Skeletal muscle satellite cell (primary cell): Measurements from ENCODE around the gene ASIC4.

Experiments
- H3K27me3 ChIP-seq: 2 replicates; pipeline ENCODE4 v1.7.0; 2013; ENCODE audit warnings: low read length; ENCODE audit not compliant: control insufficient read depth, insufficient read depth
- H3K36me3 ChIP-seq: 2 replicates; pipeline ENCODE4 v1.7.0; 2013; ENCODE audit warnings: mild to moderate bottlenecking, control low read depth, low read length; ENCODE audit not compliant: insufficient read depth
- H3K4me1 ChIP-seq: 2 replicates; pipeline ENCODE4 v1.7.0; 2013; ENCODE audit warnings: low read length; ENCODE audit not compliant: control insufficient read depth, insufficient read depth
- H3K4me2 ChIP-seq: 2 replicates; pipeline ENCODE4 v1.7.0; 2013; ENCODE audit warnings: mild to moderate bottlenecking, low read length
- H3K4me3 ChIP-seq: 2 replicates; pipeline ENCODE4 v1.7.0; 2013; ENCODE audit warnings: low read length
- H3K9ac ChIP-seq: 2 replicates; pipeline ENCODE4 v1.7.0; 2013; ENCODE audit warnings: mild to moderate bottlenecking, low read depth, low read length, moderate library complexity
- H3K9me3 ChIP-seq: replicated peaks from 2 replicates; pipeline ENCODE4 v1.7.0; 2013; ENCODE audit warnings: mild to moderate bottlenecking, control low read depth, low read length

Gene ASIC4

GRCh38 chr2:219474285-219475060 is 39.8 kb upstream of the ASIC4 start:
- Histone ChIP-seq H3K9me3 (no peaks in the 10 kb centered on the region), H3K36me3 (peaks cover 2% of the 10 kb centered on the region), H3K9ac (no peak overlapping the region), H3K4me2 (no peak overlapping the region), H3K27me3 (no peaks in the 10 kb centered on the region), H3K4me3 (no peak overlapping the region), H3K4me1 (peaks cover 5% of the 10 kb centered on the region)

GRCh38 chr2:219475278-219475677 is 39.0 kb upstream of the ASIC4 start:
- H3K9me3 ChIP-seq, result no peaks in the 10 kb centered on the region
- no peaks in the 10 kb centered on the region for H3K4me1 ChIP-seq
- H3K4me3 ChIP-seq, result no peak overlapping the region
- H3K9ac ChIP-seq, result no peak overlapping the region
- no peaks in the 10 kb centered on the region for H3K27me3 ChIP-seq
- H3K4me2 ChIP-seq, result no peak overlapping the region
- peaks cover 4% of the 10 kb centered on the region for H3K36me3 ChIP-seq

- no peak overlapping the region for H3K4me2 ChIP-seq
- H3K9ac ChIP-seq, result no peak overlapping the region
- H3K4me1 ChIP-seq, result no peaks in the 10 kb centered on the region
- no peaks in the 10 kb centered on the region for H3K9me3 ChIP-seq
- H3K27me3 ChIP-seq, result no peaks in the 10 kb centered on the region
- peaks cover 4% of the 10 kb centered on the region for H3K36me3 ChIP-seq
- no peak overlapping the region for H3K4me3 ChIP-seq
Measured at GRCh38 chr2:219475697-219476651, 38.3 kb upstream of the ASIC4 start.

GRCh38 chr2:219476652-219477151 is 37.6 kb upstream of the ASIC4 start:
- no peak overlapping the region for H3K4me3 ChIP-seq
- H3K36me3 ChIP-seq, result peaks cover 4% of the 10 kb centered on the region
- no peaks in the 10 kb centered on the region for H3K4me1 ChIP-seq
- no peaks in the 10 kb centered on the region for H3K27me3 ChIP-seq
- H3K9me3 ChIP-seq, result no peaks in the 10 kb centered on the region
- H3K9ac ChIP-seq, result no peak overlapping the region
- no peak overlapping the region for H3K4me2 ChIP-seq

GRCh38 chr2:219477179-219477578 is 37.1 kb upstream of the ASIC4 start:
- H3K4me3 ChIP-seq, result no peak overlapping the region
- H3K4me1 ChIP-seq, result no peaks in the 10 kb centered on the region
- H3K9ac ChIP-seq, result no peak overlapping the region
- no peaks in the 10 kb centered on the region for H3K27me3 ChIP-seq
- H3K9me3 ChIP-seq, result no peaks in the 10 kb centered on the region
- no peak overlapping the region for H3K4me2 ChIP-seq
- peaks cover 4% of the 10 kb centered on the region for H3K36me3 ChIP-seq

GRCh38 chr2:219477815-219478214 is 36.5 kb upstream of the ASIC4 start:
- H3K4me3 ChIP-seq, result no peak overlapping the region
- H3K9ac ChIP-seq, result no peak overlapping the region
- peaks cover 4% of the 10 kb centered on the region for H3K36me3 ChIP-seq
- no peak overlapping the region for H3K4me2 ChIP-seq
- H3K27me3 ChIP-seq, result no peaks in the 10 kb centered on the region
- no peaks in the 10 kb centered on the region for H3K4me1 ChIP-seq
- H3K9me3 ChIP-seq, result no peaks in the 10 kb centered on the region

GRCh38 chr2:219478916-219479315 is 35.4 kb upstream of the ASIC4 start:
- no peak overlapping the region for H3K4me2 ChIP-seq
- H3K36me3 ChIP-seq, result peaks cover 4% of the 10 kb centered on the region
- no peaks in the 10 kb centered on the region for H3K9me3 ChIP-seq
- H3K4me1 ChIP-seq, result no peaks in the 10 kb centered on the region
- H3K9ac ChIP-seq, result no peak overlapping the region
- H3K4me3 ChIP-seq, result no peak overlapping the region
- H3K27me3 ChIP-seq, result peaks cover 3% of the 10 kb centered on the region

- no peak overlapping the region for H3K4me2 ChIP-seq
- peaks cover 9% of the 10 kb centered on the region for H3K4me1 ChIP-seq
- peaks cover 4% of the 10 kb centered on the region for H3K36me3 ChIP-seq
- peaks cover 13% of the 10 kb centered on the region for H3K27me3 ChIP-seq
- H3K4me3 ChIP-seq, result no peak overlapping the region
- H3K9ac ChIP-seq, result no peak overlapping the region
- H3K9me3 ChIP-seq, result no peaks in the 10 kb centered on the region
Measured at GRCh38 chr2:219480004-219480403, 34.3 kb upstream of the ASIC4 start.

- Histone ChIP-seq H3K4me2 (no peak overlapping the region), H3K9ac (no peak overlapping the region), H3K4me1 (peaks cover 9% of the 10 kb centered on the region), H3K27me3 (peaks cover 25% of the 10 kb centered on the region), H3K4me3 (no peak overlapping the region), H3K9me3 (no peaks in the 10 kb centered on the region), H3K36me3 (peaks cover 4% of the 10 kb centered on the region)
Measured at GRCh38 chr2:219482674-219483405, 31.4 kb upstream of the ASIC4 start.

GRCh38 chr2:219483451-219484342 is 30.6 kb upstream of the ASIC4 start:
- H3K4me3 ChIP-seq, result no peak overlapping the region
- no peaks in the 10 kb centered on the region for H3K9me3 ChIP-seq
- H3K4me2 ChIP-seq, result peak overlapping the region; percentile 62
- peaks cover 25% of the 10 kb centered on the region for H3K27me3 ChIP-seq
- no peak overlapping the region for H3K9ac ChIP-seq
- peaks cover 4% of the 10 kb centered on the region for H3K36me3 ChIP-seq
- H3K4me1 ChIP-seq, result peaks cover 9% of the 10 kb centered on the region
